Nephron (organoid): ENCODE measurements around the gene BLOC1S3.
A peak's percentile ranks its signal among the peaks of the same experiment; 100 is the strongest.

Source experiments
- H3K27ac Mint-ChIP-seq, 3 experiments: 2 replicates each; pipeline ENCODE4 v1.8.0; 2020; ENCODE audit warnings: mixed read lengths in 3 of 3, mild to moderate bottlenecking in 2 of 3, moderate library complexity in 1 of 3
- H3K27me3 Mint-ChIP-seq: 2 replicates; pipeline ENCODE4 v1.8.0; 2021; ENCODE audit warnings: low read depth, mild to moderate bottlenecking, moderate library complexity, mixed read lengths
- H3K36me3 Mint-ChIP-seq: 2 replicates; pipeline ENCODE4 v1.8.0; 2020; ENCODE audit warnings: low read depth, mixed read lengths
- H3K4me1 Mint-ChIP-seq: 2 replicates; pipeline ENCODE4 v1.8.0; 2020; ENCODE audit warnings: mixed read lengths
- H3K4me3 Mint-ChIP-seq, 3 experiments: 2 replicates each; pipeline ENCODE4 v1.8.0; 2020; ENCODE audit warnings: mild to moderate bottlenecking in 3 of 3, mixed read lengths in 3 of 3, moderate library complexity in 2 of 3
- H3K9me3 Mint-ChIP-seq: 2 replicates; pipeline ENCODE4 v1.8.0; 2020; ENCODE audit warnings: mixed read lengths
- CTCF ChIP-seq, 3 experiments: fragments of 200-600 bp; sonication (generic); IDR thresholded peaks; one replicate each; pipeline ENCODE4 v1.5.0; 2021; ENCODE audit warnings: antibody characterized with exemption in 3 of 3; ENCODE audit not compliant: unreplicated experiment in 3 of 3

BLOC1S3 gene

GRCh38 chr19:45179892-45180370 is 1.3 kb downstream of the BLOC1S3 start:
- H3K4me3 Mint-ChIP-seq, result peak overlapping the region; percentile 83 to 86 (median 86)
- TF ChIP-seq CTCF (IDR thresholded peaks at IDR 0.05; ENCODE audit: unreplicated experiment in 3 of 3), result no peak
- H3K9me3 Mint-ChIP-seq, result no peaks in the 10 kb centered on the region
- H3K27me3 Mint-ChIP-seq, result no peaks in the 10 kb centered on the region
- peaks cover 19% of the 10 kb centered on the region for H3K4me1 Mint-ChIP-seq
- H3K36me3 Mint-ChIP-seq, result peaks cover 4% of the 10 kb centered on the region
- peak overlapping the region in 1 of 3 experiments; percentile 32 for H3K27ac Mint-ChIP-seq

- peaks cover 4% of the 10 kb centered on the region for H3K36me3 Mint-ChIP-seq
- peak overlapping the region; percentile 83 to 86 (median 86) for H3K4me3 Mint-ChIP-seq
Observed at GRCh38 chr19:45180936-45181335, 2.4 kb downstream of the BLOC1S3 start.

GRCh38 chr19:45182758-45183157 is 4.2 kb downstream of the BLOC1S3 start:
- no peak for TF ChIP-seq CTCF (IDR thresholded peaks at IDR 0.05; ENCODE audit: unreplicated experiment in 3 of 3)
- H3K4me3 Mint-ChIP-seq, result peak overlapping the region in 1 of 3 experiments; percentile 19
- peaks cover 3% of the 10 kb centered on the region for H3K27me3 Mint-ChIP-seq
- peaks cover 13% of the 10 kb centered on the region for H3K4me1 Mint-ChIP-seq
- no peak overlapping the region for H3K27ac Mint-ChIP-seq
- H3K9me3 Mint-ChIP-seq, result no peaks in the 10 kb centered on the region
- H3K36me3 Mint-ChIP-seq, result peaks cover 4% of the 10 kb centered on the region

More at GRCh38 chr19:45180936-45181335, 2.4 kb downstream of the BLOC1S3 start:
- no peaks in the 10 kb centered on the region for H3K9me3 Mint-ChIP-seq
- no peaks in the 10 kb centered on the region for H3K27me3 Mint-ChIP-seq
- peaks cover 13% of the 10 kb centered on the region for H3K4me1 Mint-ChIP-seq
- TF ChIP-seq CTCF (IDR thresholded peaks at IDR 0.05; ENCODE audit: unreplicated experiment in 3 of 3), result no peak
- no peak overlapping the region for H3K27ac Mint-ChIP-seq

GRCh38 chr19:45184115-45184514 is 5.5 kb downstream of the BLOC1S3 start:
- Mint-ChIP-seq H3K27me3 (peaks cover 3% of the 10 kb centered on the region), H3K4me1 (peaks cover 9% of the 10 kb centered on the region), H3K27ac (no peak overlapping the region), H3K9me3 (no peaks in the 10 kb centered on the region), H3K36me3 (peaks cover 4% of the 10 kb centered on the region), H3K4me3 (no peak overlapping the region)
- TF ChIP-seq CTCF (IDR thresholded peaks at IDR 0.05; ENCODE audit: unreplicated experiment in 3 of 3), result no peak

GRCh38 chr19:45186509-45187334 is 8.1 kb downstream of the BLOC1S3 start:
- Mint-ChIP-seq H3K27ac (no peak overlapping the region), H3K36me3 (no peaks in the 10 kb centered on the region), H3K27me3 (peaks cover 3% of the 10 kb centered on the region), H3K4me3 (no peak overlapping the region), H3K9me3 (no peaks in the 10 kb centered on the region), H3K4me1 (peaks cover under 1% of the 10 kb centered on the region)
- TF ChIP-seq CTCF (IDR thresholded peaks at IDR 0.05; ENCODE audit: unreplicated experiment in 3 of 3), result no peak
